ENCODE data around the gene SLC25A4.
"Not testable (repeated sequence)": the region's sequence is repeated elsewhere in the genome, so short reads cannot be mapped to it uniquely, and the experiment has no call there.

Gene SLC25A4

DNA sequence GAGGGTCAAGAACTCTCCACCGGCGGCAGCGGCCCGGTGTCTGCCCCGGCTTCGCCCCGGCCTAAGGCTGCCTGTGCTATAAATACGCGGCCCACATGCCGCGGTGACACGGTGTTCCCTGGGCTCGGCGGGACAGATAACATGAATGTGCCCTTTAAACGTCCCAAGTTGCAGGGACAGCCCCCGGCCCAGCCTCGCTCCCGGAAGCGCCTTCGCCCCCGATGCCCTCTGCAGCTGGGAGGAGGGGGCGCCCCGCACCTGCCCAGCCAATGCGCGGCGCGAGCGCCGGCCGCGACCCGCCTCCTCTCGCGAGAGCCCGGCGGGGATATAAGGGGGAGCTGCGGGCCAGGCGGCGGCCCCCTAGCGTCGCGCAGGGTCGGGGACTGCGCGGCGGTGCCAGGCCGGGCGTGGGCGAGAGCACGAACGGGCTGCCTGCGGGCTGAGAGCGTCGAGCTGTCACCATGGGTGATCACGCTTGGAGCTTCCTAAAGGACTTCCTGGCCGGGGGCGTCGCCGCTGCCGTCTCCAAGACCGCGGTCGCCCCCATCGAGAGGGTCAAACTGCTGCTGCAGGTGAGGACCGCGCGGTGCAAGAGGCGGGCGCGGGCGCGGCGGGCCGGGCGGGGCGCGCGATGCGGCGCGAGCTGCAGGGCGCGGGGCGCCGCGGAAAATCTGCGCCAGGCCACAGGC lies at the start of gene SLC25A4:
Gene SLC25A4, plus strand, starts transcription at position 355 of the 689 bp plus-strand sequence. Its CDS starts 107 bp downstream, at position 462.
- DNase-seq, result peak; percentile 70 to 87 (median 74)

DNA sequence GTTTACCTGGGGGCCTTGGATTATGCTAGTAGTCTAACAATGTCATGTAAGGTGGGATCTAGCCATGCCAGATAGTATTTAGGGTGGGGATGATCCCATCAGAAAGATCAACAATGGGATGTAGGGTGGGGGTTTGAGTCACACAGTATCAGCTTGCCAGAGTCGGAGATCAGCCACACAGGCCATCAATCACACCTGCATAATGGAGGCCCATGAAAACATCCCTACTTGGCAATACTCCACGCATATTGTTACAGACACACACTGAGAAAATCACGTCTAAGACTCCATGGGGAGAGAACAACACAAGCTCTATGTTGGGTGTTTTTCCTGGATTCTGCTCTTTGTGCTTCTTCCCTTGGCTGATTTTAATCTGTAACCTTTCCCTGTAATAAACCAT lies 49.5 kb upstream of the SLC25A4 start:
- no peak for DNase-seq

DNA sequence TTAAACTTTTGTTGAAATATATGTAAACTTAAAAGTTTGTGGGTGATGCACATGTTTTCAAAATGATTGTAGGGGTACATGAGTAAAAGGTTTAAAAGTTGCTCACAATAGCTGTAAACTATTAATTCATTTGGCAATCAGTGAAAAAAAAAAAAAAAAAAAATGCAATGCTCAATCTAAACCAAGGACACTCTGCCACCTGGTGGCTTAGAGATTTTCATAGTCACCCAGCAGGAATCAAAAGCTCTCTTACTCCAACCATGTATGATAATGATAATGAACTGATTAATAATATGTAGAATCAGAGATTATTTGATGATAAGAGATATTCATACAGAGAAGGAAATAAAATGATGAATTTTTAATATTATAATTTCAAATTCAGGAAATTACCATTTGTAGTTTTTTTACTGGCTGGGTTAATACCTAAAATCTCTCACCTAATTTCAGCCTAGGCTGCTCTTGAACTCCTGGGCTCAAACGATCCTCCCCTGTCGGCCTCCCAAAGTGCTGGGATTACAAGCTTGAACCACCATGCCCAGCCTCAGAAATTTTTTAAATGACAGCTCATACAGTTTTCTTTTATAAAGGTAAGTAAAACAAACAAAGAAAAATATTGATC lies 46.9 kb upstream of the SLC25A4 start:
- DNase-seq, result peak; percentile 67 to 80 (median 71)

DNA sequence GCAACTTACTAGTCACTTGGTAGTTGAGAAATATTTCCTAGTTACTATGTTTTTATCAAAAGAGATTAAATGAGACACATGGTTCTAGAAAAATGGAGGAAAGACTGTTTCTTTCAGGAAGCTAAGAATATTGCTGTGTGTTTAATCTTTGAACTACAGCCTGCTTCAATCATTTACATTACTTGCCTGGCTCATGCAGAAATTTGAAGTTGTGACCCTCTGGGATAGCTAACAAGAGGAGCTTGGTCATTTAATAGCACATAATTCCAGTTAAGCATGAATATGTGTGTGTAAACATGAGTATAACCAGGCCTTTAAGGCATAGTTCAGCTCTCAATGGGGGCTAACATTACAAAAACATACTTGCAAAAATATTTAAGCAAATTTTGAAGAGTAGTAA lies 44.6 kb upstream of the SLC25A4 start:
- no peak for DNase-seq

DNA sequence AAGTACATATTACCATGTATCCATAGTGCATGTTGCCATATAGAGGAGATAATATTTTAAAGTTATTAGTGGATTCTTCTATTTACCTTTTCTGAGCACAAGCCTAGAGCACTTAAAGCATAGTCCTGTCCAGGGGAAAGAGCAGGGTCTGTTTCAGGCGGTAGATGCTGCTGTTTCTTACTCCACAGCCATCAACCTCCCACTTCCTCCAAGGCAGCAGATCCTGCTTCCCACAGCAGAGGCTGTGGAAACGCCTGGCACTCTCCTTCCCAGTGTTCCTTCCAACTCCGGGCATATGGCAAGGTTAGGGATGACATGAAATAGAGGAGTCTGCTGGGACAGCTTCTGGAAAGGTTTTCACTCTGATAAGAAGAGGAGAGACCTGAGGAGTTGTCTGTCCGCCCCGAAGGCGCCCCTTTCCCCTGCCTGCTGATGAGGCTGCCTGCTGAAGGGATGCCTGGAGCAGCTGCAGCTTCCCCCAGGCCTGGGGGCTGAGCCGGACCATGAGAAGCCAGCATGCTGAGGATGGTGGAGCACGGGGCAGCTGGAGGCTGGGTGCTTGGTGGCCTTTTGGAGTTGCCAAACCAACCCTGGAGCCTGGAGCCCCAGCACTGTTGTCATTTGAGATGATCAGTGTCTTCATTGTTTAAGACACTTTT lies 43.9 kb upstream of the SLC25A4 start:
- no peak for DNase-seq

DNA sequence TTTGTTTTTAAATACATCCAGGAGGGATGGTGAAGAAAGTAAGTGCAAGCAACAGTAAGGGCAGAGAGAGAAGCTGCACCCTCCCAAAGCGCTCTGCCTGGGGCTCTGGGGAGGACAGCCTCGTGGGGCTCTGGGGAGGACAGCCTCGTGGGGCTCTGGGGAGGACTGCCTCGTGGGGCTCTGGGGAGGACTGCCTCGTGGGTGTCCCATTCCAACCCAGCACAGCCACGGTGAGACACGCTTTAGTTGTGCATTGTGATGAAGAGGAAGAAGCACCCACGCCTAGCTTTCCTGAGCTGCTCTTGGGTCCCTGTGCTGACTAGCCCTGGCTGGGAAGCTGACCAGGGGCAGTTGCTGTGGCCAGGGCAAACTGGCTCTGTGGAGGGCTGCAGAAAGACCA lies 43.1 kb upstream of the SLC25A4 start:
- DNase-seq, result no peak

DNA sequence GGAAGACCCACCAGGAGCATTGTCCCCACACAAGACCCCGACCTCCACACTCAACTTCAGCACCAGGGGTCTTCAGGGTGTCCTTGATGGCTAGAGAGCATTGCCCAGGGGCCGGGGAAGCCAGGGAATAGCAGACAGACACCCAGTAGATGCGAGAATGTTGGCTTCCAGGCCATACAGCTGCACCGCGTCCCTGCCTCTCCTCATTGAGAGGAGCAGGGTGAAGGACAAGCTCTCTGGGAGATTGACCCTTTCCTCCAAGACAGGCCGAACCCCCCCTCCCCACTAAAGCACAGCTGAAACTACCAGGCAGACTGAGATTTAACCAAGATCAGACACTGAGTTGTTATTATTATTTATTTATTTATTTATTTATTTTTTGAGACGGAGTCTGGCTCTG lies 42.6 kb upstream of the SLC25A4 start:
- no peak for DNase-seq

DNA sequence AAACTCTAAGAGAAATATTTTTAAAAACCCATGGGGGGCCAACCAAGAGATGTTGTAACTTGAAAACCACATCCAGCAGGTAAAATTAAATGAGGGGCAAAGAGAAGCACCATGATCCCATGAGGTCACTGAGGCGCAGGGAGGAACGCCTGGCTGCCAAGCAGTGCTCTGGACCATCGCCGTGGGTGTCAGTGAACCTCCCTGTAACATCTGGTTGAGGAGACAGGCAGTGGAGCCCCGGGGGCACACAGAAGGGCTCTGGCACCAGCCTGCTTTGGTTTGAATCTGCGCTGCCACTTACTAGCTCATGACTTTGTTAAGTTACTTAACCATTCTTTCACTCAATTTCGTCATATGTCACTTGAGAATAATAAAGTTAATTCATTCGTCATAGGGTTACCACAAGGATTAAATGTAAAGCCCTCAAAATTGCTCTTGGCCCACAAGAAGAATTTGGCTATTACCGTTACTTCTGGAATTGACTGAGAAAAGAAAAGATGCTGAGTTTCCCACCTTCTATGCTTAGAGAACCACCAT lies 41.6 kb upstream of the SLC25A4 start:
- no peak for DNase-seq

DNA sequence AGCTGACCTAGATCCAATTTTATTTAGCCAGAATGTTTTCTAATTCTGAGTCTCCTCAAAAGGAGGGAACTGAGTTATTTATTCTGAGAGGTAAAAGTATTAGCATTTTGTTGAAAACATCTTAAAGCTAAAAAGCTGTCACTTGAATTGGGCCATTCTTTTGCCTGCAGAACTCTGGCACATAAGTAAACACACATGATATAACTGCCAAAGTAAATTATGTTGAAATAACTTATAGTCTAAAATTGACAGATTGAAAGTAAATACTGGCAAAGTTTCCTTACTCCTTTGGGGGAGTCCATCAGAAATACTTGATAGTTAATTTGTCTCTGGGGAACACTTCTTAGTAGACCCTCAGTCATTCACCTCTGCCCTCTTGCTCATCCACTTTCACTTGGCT lies 38.3 kb upstream of the SLC25A4 start:
- no peak for DNase-seq

DNA sequence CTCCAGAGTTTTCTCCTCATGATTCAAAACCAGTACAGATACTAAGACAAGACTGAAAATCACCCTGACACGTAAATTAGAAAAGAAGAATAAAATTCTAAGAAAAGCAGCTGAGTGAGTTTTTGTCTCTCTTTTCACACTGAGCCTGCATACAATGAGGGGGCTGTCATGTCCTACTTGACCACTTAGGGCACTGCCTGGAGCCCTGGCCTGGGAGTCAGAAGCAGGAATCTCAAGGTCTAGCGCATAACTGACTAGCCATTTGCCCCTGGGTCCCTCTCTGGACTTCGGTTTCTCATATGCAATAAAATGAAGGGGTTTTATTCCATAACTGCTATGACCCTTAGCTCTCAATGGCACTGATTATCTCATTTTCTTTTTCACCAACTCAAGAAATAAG lies 36.7 kb upstream of the SLC25A4 start:
- DNase-seq, result no peak

DNA sequence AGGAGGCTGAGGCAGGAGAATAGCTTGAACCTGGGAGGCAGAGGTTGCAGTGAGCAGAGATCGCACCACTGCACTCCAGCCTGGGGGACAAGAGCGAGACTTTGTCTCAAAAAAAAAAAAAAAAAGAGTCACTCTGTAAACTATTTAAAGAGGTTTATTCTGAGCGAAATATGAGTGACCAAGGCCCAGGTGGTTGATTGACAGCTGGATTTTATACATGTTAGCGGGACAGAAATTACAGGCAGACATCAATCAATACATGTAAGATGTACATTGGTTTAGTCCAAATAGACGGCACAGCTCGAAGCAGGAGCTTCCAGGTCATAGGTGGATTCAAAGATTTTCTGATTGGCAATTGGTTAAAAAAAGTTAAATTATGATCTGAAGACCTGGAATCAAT lies 35.5 kb upstream of the SLC25A4 start:
- not testable (repeated sequence) for DNase-seq

DNA sequence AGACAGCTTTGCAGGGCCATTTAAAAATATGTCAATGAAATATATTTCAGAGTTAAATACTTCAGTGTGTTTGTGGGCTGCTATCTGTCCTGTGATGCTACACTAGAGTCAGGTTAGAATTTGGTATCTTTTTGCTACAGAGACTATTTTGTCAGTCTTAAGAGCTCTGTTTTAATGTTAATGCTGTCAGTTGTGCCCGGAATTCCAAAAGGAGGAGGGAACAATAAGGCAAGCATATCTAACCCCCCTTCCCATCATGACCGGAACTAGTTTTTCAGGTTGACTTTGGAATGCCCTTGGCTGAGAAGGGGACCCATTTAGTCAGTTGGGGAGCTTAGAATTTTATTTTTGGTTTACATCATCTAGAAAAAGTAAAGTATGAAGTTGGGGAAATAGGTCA lies 34.9 kb upstream of the SLC25A4 start:
- no peak for DNase-seq

DNA sequence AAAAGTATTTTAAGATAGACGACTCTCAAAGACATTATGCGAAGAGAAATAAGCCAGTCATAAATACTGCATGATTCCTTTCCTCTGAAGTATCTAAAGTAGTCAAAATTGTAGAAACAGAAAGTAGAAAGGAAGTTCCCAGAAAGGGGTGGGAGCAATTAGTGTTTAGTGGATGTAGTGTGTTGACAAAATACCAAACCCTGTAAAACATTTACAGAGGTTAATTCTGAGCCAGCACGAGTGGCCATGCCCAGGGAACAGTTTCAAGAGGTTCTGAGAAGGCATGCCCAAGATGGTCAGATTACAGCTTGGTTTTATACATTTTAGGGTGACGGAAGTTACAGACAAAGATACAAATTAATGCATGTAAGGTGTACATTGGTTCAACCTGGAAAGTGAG lies 34.4 kb upstream of the SLC25A4 start:
- no peak for DNase-seq

DNA sequence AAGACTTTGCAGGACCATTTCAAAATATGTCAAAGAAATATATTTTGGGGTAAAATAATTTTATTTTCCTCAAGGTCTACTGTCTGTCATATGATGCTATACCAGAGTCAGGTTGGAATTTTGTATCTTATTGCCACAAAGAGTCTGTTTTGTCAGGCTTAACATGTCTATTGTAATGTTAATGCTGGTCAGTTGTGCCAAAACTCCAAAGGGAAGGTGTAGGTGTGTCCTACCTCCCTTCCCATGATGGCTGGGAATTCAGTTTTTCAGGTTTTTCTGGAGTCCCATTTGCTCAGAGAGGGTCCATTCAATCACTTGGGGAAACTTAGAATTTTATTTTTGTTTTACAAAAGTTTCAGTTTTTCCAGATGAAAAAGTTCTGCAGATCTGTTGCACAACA lies 33.3 kb upstream of the SLC25A4 start:
- no peak for DNase-seq

DNA sequence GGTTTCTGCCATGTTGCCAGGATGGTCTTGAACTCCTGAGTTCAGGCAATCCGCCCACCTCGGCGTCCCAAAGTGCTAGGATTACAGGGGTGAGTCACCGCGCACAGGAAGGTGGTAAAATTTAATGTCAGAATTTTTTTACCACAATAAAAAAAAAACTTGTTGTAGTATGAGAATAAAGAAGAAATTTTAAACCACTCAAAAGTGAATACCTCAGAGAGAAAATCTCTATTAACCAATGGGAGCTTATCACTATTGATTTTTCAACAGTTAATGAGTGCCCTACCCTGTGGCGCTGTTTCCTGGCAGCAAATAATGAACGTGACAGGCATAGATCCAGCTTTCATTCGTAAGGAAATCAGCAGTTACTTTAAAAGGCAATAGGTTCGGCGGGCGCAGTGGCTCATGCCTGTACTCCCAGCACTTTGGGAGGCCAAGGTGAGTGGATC lies 32.7 kb upstream of the SLC25A4 start:
- DNase-seq, result no peak

DNA sequence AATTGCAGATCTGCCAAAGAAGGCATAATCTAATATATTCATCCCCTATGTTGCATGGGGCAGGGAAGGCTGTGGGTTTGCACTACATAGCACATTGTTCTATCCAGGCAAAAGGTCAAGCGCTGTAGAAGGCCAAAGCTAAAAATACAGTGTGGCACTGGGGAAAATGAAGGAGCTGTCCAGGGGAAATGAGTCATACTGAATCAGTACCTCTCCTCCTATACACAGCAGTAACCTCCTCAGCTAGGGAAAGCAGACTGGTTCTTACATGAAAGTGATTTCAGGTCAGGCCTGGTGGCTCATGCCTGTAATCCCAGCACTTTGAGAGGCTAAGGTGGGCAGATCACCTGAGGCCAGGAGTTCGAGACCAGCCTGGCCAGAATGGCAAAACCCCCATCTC lies 31.0 kb upstream of the SLC25A4 start:
- DNase-seq, result peak; percentile 69 to 82 (median 79)

DNA sequence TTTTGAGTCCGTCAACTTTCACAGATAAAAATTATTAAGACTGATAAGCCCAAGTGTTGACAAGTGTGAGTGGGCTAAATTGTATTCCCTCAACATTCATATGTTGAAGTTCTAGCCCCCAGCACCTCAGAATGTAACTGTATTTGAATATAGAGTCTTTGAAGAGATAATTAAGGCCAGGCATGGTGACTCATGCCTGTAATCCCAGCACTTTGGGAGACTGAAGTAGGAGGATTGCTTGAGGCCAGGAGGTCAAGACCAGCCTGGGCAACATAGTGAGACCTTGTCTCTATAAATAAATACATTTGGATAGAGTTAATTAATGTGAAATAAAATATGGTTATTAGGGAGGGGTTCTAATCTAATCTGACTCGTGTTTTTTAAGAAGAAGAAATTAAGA lies 29.7 kb upstream of the SLC25A4 start:
- no peak for DNase-seq

DNA sequence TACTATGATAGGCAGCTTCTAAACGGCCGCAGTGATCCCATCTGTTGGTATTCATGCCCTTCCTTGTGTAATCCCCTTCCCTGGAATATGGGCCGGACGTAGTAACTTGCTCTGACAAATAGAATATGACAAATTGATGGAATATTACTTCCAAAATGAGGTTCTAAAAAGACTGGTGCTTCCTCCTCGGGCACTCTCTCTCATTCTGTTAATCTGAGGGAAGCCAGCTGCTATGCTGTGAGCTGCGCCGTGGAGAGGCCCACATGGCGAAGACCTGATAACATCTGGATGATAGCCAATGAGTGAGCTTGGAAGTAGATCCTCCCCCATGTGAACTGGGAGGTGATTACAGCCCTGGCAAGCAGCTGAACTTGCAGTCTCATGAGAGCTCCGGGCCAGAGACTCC lies 27.2 kb upstream of the SLC25A4 start:
- DNase-seq, result no peak

DNA sequence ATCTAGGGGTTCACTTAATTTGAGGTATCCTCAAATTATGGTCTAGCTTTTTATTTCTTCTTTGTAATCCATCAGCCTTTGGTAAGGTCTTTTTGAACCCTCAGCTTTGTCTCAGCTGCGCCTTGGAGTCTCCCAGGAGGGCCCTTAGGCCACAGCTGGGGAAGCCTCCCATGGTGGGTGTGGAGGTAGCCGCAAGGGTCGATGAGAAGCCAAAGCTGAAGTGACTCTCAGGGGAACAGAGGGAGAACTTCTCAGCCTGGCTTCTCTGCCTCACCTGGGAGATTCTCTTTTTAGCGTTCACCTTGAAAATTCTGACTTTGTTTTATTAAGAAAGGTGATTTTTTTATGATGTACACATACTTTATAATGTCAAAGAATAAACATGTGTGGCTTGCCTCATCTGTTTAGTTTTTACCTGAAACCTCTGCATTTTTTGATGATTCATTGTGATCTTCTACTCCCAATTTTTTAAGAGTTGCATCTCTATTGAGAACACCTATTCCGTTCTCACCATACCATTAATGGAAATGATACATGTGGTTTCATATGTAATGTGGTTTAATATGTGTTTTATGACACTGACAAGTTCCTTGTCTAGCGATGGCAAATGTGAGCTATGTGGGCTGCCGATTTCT lies 25.6 kb upstream of the SLC25A4 start:
- no peak for DNase-seq

DNA sequence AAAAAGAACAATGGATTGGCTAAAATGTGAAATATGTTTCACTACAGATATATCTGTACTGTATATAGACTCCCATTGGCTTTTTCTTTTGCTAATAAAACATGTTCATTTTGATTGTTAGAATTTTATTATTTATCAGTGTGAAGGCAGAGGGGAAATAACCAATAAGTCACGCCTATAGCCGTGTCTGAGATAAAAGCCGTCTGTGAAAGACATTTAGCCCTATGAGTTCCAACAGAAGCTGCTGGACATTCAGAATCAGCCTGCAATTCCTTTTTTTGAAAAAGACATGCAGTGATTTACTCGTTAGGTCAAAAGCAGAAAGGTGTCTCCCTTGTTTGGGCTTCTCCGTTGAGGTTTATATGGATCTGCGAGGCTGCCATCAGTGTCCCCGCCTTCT lies 24.2 kb upstream of the SLC25A4 start:
- DNase-seq, result no peak

DNA sequence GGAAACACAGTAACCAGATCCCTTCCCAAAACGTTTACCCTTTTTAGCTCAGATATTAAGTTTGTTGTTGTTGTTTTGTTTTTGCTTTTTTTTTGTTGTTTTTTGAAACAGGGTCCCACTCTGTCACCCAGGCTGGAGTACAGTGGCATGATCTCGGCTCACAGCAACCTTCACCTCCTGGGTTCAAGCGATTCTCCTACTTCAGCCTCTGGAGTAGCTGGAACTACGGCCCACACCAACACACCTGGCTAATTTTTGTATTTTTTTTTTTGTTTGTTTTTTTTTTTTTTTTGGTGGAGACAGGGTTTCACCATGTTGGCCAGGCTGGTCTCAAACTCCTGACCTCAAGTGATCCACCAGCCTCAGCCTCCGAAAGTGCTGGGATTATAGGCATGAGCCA lies 23.6 kb upstream of the SLC25A4 start:
- DNase-seq, result not testable (repeated sequence)

DNA sequence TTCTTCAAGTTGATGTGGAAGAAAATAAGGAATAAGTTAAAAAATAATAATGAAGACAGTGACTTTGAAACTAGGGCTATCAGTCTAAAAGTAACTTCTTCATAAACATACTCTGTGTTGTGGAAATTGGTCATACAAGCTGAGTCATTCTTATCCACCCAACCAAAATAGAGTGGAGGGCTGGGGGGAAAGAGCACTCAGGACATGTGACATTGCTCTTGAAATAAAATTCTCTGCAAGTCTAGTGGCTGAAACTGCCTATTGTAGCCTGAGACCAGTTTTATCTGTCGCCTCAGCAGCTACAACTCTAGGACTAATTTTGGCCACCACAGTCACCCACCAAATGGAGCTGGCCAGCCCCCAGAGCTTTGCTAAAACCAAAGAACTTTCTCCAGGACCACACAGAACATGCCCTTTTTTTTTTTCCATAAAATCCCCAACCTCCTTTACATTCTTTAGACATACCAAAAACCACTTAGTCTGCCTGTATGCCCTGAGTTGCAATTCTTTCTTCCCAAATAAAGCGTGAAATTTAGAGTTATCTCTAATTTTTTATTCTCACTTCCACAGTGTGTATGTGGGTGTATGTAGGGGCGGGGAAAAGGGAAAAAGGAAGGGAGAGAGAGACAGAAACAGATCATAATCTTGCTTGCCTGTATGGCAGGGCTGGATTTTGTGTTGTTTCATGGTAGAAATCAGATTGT lies 23.0 kb upstream of the SLC25A4 start:
- peak; percentile 18 to 40 (median 29) for DNase-seq

DNA sequence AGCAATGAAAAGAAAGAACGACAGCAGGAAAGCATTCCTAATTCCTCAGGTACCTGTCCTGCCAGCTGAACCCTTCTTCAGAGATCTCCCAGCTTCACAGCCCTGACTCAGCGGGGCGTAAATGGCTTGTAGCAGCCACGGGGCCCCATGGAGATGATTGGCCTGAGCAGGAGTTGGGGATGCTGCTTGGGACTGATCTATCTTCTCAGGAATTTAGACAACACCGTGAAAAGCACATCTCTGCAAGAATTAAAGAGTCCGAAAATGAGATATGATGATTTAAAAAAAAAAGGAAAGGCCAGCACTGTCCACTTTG lies 22.5 kb upstream of the SLC25A4 start:
- DNase-seq, result no peak
